HepG2 (cell line): ENCODE results near the gene AHSG. TPM values are rescaled to one million over a fixed set of nuclear protein-coding genes. Genes with fewer than 3 reads are reported as not detected.
A peak's percentile ranks its signal among the peaks of the same experiment; 100 is the strongest.

ENCODE experiments used
- ATF2 ChIP-seq: sonication (generic); formaldehyde crosslinking; IDR thresholded peaks from 2 replicates; pipeline ENCODE4 v1.4.0; 2020; ENCODE audit warnings: missing genetic modification reagents
- HMGXB4 ChIP-seq, 2 experiments: sonication (generic) in 1 of 2; formaldehyde crosslinking in 1 of 2; IDR thresholded peaks; 2 replicates each; pipeline versions ENCODE4 v1.4.0 to v1.6.1; 2018 to 2020; ENCODE audit warnings: missing genetic modification reagents in 2 of 2, borderline replicate concordance in 1 of 2, low read depth in 1 of 2, mild to moderate bottlenecking in 1 of 2, missing biosample characterization in 1 of 2
- HOMEZ ChIP-seq: IDR thresholded peaks from 2 replicates; pipeline ENCODE4 v1.6.1; 2016; ENCODE audit warnings: low read depth
- KLF15 ChIP-seq: sonication (generic); formaldehyde crosslinking; IDR thresholded peaks from 2 replicates; pipeline ENCODE4 v1.8.1; 2023; ENCODE audit warnings: borderline replicate concordance, mild to moderate bottlenecking, inconsistent platforms, missing genetic modification reagents, mixed read lengths
- KMT2B ChIP-seq: IDR thresholded peaks from 2 replicates; pipeline ENCODE4 v1.6.1; 2016; ENCODE audit warnings: missing genetic modification reagents, missing compliant biosample characterization
- MBD4 ChIP-seq: IDR thresholded peaks from 2 replicates; pipeline ENCODE4 v1.6.1; 2012; ENCODE audit warnings: low read length, inconsistent platforms, borderline replicate concordance
- NCOR1 ChIP-seq: fragments of 200-600 bp; sonication (generic); IDR thresholded peaks from 2 replicates; pipeline ENCODE4 v1.7.0; 2017; ENCODE audit warnings: antibody characterized with exemption, low read length, borderline replicate concordance
- PATZ1 ChIP-seq: sonication (generic); formaldehyde crosslinking; IDR thresholded peaks from 2 replicates; pipeline ENCODE4 v1.4.0; 2020; ENCODE audit warnings: missing genetic modification reagents
- POGZ ChIP-seq: sonication (generic); formaldehyde crosslinking; IDR thresholded peaks from 2 replicates; pipeline ENCODE4 v1.4.0; 2020; ENCODE audit warnings: mild to moderate bottlenecking, missing genetic modification reagents
- RORA ChIP-seq: sonication (generic); formaldehyde crosslinking; IDR thresholded peaks from 2 replicates; pipeline ENCODE4 v1.5.0; 2020; ENCODE audit warnings: mild to moderate bottlenecking, missing genetic modification reagents, moderate library complexity
- SNAPC5 ChIP-seq: sonication (generic); formaldehyde crosslinking; IDR thresholded peaks from 2 replicates; pipeline ENCODE4 v1.8.1; 2023; ENCODE audit warnings: mild to moderate bottlenecking, missing genetic modification reagents, borderline replicate concordance
- ZBTB20 ChIP-seq: sonication (generic); formaldehyde crosslinking; IDR thresholded peaks from 2 replicates; pipeline ENCODE4 v1.8.1; 2023; ENCODE audit warnings: missing genetic modification reagents, low read depth, mild to moderate bottlenecking, borderline replicate concordance
- ZFX ChIP-seq: sonication (generic); formaldehyde crosslinking; IDR thresholded peaks from 2 replicates; pipeline ENCODE4 v1.4.0; 2020; ENCODE audit warnings: mild to moderate bottlenecking, low read depth, missing genetic modification reagents, moderate library complexity
- ZGPAT ChIP-seq: IDR thresholded peaks from 2 replicates; pipeline ENCODE4 v1.6.1; 2016; ENCODE audit warnings: mild to moderate bottlenecking
- ZNF121 ChIP-seq: sonication (generic); formaldehyde crosslinking; IDR thresholded peaks from 2 replicates; pipeline ENCODE4 v1.5.0; 2020; ENCODE audit warnings: mild to moderate bottlenecking, missing genetic modification reagents
- ZNF512B ChIP-seq: sonication (generic); formaldehyde crosslinking; IDR thresholded peaks from 2 replicates; pipeline ENCODE4 v1.5.1; 2020; ENCODE audit warnings: missing genetic modification reagents, mild to moderate bottlenecking, borderline replicate concordance
- ZNF670 ChIP-seq: sonication (generic); formaldehyde crosslinking; IDR thresholded peaks from 2 replicates; pipeline ENCODE4 v1.8.0; 2022; ENCODE audit warnings: mild to moderate bottlenecking, missing genetic modification reagents, borderline replicate concordance
- ZNF780A ChIP-seq: sonication (generic); formaldehyde crosslinking; IDR thresholded peaks from 2 replicates; pipeline ENCODE4 v1.8.0; 2022; ENCODE audit warnings: mild to moderate bottlenecking, missing genetic modification reagents, moderate library complexity
- polyA plus RNA-seq, 8 experiments: library from polyadenylated mRNA; depleted of rRNA in 3 of 8; stranded (reverse) in 7 of 8; unstranded in 1 of 8; fragments of >200 nt; fragmentation: Illumina TruSeq in 4 of 8; extraction: Trizol in 4 of 8; gene quantifications; 2 replicates each; pipeline versions ENCODE4 v1.2.1 to v1.2.3, GENCODE V29; 2011 to 2016; ENCODE audit warnings: low read depth in 4 of 8, missing spikeins in 1 of 8, mixed read lengths in 1 of 8; ENCODE audit not compliant: insufficient read depth in 1 of 8
- total RNA-seq, 5 experiments: library from RNA; depleted of rRNA; stranded (reverse); fragments of >200 nt; fragmentation: Illumina TruSeq; extraction: Trizol; gene quantifications; 2 replicates each; pipeline ENCODE4 v1.2.3, GENCODE V29; 2016; ENCODE audit warnings: low read depth in 1 of 5

AHSG gene
- total and polyA plus RNA-seq, 2 of the 13 experiments (the other 11 are each of a cell fraction or from before 2014, with no cell fraction given): 2,043 to 19,152 TPM

- TF ChIP-seq PATZ1 (no peak), HMGXB4 (CRISPR knock-in tag; IDR thresholded peaks at IDR 0.05; ENCODE audit: borderline replicate concordance in 1 of 2, low read depth in 1 of 2) (no peak), SNAPC5 (CRISPR knock-in tag) (no peak), ATF2 (CRISPR knock-in tag) (no peak), MBD4 (no peak), POGZ (CRISPR knock-in tag) (no peak), ZNF670 (no peak), ZNF121 (CRISPR knock-in tag) (no peak), ZNF780A (no peak), ZNF512B (CRISPR knock-in tag) (no peak), HOMEZ (no peak), KLF15 (CRISPR knock-in tag) (no peak), ZBTB20 (CRISPR knock-in tag) (peak; percentile 35; the same call in 1 of the 2 replicates), ZGPAT (CRISPR knock-in tag) (no peak), NCOR1 (no peak), RORA (no peak), KMT2B (CRISPR knock-in tag) (peak; percentile 29; the same call in 1 of the 2 replicates), ZFX (no peak)
Observed at GRCh38 chr3:186619787-186620212, 6.9 kb downstream of the AHSG start (continued).
